Ovary (tissue), 3 donors: ENCODE results near the gene EFNA5.

ENCODE experiments used
- CTCF ChIP-seq, 3 donors: fragments of 450-650 bp in 2 of 3; fragments of 200-600 bp in 1 of 3; IDR thresholded peaks; one replicate each; pipeline versions ENCODE4 v1.5.1 to v1.8.0; 2016 to 2022; ENCODE audit warnings: antibody characterized with exemption in 3 of 3, mild to moderate bottlenecking in 1 of 3
- EP300 ChIP-seq: sonication (generic); formaldehyde crosslinking; IDR thresholded peaks from one replicate; pipeline ENCODE4 v1.6.1; 2017; ENCODE audit warnings: antibody characterized with exemption
- POLR2A ChIP-seq: fragments of 450-650 bp; IDR thresholded peaks from one replicate; pipeline ENCODE4 v1.6.1; 2017; ENCODE audit warnings: antibody characterized with exemption, mild to moderate bottlenecking, moderate library complexity
- donor health status: DM: no; HTN: no; CAD: no.

- TF ChIP-seq CTCF (IDR thresholded peaks at IDR 0.05), result no peak
- TF ChIP-seq POLR2A, result no peak
- TF ChIP-seq EP300, result no peak
Observed at GRCh38 chr5:107673039-107673367, 2.3 kb upstream of the EFNA5 start.
